GM10847 (cell line): ENCODE data around the gene RASEF.

Experiments
- POLR2A ChIP-seq: IDR thresholded peaks from 2 replicates; pipeline ENCODE4 v1.6.1; 2011; ENCODE audit not compliant: insufficient read length; ENCODE audit errors: extremely low read depth

The RASEF gene

DNA sequence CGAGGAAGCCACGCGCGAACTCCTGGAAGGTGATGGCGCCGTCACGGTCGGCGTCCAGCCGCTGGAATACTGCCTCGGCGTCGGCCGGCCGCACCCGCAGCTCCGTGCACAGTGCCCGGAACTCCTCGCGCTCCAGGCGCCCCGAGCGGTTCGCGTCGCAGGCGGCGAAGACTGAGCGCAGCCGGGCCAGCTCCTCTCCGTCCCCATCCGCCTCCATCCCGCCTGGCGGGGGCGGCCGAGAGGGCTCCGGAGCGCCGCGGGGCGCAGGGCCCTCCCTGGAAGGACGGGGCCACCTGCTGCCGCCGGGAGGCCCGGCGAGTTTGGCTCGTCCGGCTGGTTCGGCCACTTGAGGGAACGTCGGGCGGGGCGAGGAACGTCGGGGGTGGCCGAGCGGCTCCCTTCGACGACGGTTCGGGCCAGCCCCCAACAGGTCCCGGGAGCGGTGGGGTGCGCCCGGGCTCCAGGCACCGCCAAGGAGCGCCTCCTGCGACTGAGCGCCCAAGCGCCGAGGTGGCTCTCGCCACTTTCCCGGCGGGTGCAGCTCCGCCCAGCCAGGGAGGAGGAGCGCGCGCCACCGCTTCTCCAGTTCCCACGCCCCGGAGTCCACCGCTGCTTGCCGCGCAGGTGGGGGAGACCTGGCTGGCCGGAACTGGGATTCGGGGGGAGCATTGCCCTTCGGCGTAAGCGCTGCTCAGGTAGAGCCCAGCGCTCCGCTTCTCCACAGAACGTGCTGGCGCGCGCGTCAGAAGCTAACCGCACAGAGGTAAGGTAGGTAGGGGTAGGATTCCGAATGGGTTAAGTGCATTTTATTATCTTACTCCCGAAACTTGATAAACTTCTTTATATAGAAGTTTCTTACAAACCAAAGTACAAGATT is at the start of gene RASEF:
TSS of gene RASEF (minus strand) at position 492 of the 877 bp plus-strand sequence. CDS start at position 217, 275 bp downstream.
- TF ChIP-seq POLR2A, result no peak

DNA sequence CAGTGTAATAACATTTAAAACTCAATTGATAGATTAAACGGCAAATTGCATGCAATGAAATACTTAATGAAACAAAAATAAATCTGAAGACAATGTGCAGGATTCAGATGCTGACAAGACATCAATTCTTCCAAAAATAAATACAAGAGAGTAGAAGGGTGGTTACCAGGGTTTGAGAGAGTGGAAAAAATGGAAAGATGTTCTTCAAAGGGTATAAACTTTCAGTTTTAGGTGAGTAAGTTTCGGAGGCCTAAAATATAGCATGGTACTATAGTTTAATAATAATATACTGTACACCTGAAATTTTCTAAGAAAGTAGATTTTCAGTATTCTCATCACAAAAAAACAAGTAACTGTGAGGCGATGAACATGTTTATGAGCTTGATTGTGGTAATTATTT is 48.2 kb upstream of the RASEF start:
- TF ChIP-seq POLR2A, result no peak

DNA sequence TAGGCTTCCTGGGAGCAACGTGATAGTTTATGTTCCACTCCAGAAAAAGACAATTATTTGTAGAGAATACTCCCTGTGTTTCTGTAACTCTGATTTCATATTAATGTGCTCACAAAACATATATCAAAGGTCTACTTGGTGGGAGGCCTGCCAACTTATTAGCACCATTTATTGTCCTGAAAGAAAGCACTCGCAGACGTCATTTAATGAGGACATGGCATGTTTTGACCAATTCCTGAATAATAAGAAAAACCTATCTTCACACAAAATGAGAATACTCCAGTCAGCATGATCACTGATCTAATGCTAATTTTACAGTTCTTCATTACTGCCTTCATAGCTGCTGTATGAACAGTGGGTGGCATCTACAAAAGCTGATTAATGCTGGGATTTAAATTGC is 46.4 kb upstream of the RASEF start:
- no peak for TF ChIP-seq POLR2A

DNA sequence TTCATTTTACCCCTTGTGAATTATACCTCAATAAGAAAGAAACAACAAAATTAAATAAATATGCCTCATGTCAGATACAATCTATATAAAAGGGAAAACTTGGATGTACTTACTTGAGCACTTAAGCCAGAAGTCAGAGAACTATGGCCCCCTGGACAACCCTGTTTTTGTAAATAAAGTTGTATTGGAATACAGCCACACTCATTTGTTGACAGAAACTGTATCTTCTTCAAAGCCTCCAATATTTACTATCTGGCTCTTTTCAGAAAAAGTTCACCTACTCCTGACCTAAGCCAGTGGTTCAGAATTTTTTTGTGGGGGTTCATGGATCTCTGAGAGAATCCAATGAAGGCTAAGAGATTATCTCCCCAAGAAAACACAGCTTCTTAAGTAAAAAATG is 45.3 kb upstream of the RASEF start:
- no peak for TF ChIP-seq POLR2A

DNA sequence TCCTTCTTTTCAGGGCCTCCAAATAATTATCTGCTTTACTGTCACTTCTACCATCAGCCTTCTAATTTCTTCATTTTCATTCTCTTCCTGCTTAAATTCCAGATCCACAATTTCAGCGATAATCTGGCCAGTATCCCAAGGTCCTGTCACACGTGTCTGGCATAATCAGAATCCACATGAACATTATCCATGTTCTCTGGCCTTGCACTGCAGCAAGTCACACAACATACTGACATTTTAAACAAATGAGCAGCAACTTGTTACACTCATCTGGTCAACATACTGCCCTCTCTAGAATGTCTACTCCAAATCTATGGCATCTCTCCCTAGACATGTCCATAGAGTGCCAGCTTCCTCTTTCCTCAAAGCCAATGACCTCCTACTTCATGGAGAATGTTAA is 43.8 kb upstream of the RASEF start:
- TF ChIP-seq POLR2A, result no peak

DNA sequence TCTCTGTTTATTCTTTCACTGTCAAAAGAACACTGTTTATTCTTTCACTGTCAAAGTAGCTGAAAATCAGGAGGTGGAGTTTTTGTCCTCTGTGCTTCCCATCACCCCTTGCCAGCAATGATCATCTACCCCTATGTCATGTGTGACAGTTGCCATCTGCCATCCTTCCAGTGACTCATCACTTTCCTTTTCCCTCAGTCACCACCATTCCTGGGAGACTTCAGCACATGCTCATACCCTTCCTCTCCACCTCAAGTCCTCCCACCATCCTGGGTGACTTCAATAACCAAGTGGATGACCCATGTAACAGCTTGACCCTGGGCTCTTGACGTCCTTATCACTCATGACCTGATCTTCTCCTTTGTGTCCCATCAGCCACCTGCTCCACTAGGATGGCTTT is 43.3 kb upstream of the RASEF start:
- TF ChIP-seq POLR2A, result no peak

DNA sequence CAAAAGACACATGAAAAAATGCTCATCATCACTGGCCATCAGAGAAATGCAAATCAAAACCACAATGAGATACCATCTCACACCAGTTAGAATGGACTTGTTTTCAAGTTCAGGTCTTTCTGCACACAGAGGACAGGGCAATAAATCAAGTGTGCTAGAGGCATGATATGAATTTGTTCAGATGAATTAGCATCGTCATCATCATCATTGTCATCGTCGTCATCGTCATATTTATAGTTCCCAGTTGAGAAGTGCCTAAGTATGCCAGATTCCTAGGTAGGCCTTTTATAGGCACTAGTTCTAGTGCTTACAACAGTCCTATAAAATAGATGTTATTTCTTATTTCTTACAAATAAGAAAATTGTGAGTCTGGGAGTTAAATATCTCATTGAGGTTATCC is 34.7 kb upstream of the RASEF start:
- no peak for TF ChIP-seq POLR2A

DNA sequence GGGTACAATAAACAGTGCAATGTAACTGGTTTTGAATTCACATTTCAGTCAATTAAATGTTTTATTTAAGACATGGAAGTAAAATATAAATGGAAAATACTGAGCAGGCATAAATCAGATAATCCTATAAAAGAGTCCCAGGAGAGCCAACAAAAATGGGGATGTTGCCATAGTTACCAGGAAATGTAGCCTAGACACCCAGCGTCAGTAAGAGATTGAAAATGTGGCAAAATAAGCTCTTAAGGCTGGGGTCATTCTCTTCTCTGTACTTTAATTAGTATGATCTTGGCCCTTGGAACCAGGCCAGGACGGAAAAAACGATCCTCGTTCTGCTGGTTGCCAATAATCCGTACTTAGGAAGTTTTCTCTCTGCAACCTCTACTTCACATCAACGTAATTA is 18.9 kb upstream of the RASEF start:
- TF ChIP-seq POLR2A, result no peak

DNA sequence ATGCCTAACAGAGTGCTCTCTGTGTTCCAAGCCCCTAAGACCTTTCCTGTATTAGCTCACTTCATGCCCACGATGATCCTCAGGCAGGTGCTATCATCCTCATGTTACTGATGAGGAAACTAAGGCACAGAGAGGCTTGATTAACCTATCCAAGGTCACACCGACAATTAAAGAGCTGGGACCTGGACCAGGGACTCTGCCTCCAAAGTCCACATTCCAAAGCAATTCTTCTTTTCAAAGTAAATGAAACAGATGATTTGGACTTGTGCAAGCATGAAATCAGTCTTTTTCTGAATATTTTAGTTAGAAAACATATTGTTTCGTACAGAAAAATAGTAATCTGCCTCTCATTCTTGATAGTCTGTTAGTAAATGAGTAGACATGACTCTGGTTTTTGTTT is 18.1 kb upstream of the RASEF start:
- TF ChIP-seq POLR2A, result no peak

DNA sequence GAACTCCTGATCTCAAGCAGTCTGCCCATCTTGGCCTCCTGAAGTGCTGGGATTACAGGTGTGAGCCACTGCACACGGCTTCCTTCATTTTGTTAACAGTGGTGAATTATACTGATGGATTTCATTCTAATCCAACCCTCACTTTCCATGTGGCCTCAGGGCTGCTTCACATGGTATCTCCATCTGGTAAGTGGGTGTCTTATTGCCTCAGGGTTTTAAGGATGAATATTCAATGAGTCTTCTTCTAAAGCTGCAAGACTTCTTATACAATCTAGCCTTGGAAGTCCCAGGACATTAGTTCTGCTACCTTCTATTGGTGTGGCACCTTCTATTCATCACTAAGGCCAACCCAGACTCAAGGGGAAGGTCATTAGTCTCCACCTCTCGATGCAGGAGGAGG is 8.7 kb upstream of the RASEF start:
- no peak for TF ChIP-seq POLR2A

DNA sequence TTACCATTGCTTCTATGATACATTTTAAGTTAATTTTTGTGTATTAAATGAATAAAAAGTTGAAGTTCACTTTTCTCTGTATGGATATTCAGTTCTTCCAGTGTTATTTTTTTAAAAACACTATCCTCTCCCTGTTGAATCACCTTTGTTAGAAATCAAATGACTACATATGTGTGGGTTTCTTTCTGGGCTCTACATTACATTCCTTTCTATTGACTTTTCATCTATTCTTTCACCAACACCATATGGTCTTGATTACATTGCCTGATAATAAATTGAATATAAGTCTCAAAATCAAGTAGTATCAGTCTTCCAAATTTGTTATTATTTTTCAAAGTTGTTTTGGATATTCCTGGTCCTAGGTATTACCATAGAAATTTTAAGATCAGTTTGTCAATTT is 7.3 kb upstream of the RASEF start:
- no peak for TF ChIP-seq POLR2A

DNA sequence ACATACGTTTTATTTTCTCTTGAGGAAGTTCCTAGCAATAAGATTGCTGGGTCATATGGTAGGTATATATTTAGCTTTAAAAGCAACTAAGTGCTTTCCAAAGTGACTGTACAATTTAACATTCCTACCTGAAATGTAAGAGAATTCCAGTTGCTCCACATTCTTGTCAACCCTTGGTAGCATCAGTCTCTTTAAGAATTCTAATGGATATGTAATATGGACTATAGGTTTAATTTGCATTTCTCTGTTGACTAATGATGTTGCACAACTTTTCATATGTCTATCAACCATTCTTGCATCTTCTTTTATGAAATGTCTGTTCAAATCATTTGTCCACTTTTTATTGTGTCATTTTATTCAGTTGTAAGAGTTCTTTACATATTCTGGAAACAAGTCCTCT is 6.7 kb upstream of the RASEF start:
- TF ChIP-seq POLR2A, result no peak

DNA sequence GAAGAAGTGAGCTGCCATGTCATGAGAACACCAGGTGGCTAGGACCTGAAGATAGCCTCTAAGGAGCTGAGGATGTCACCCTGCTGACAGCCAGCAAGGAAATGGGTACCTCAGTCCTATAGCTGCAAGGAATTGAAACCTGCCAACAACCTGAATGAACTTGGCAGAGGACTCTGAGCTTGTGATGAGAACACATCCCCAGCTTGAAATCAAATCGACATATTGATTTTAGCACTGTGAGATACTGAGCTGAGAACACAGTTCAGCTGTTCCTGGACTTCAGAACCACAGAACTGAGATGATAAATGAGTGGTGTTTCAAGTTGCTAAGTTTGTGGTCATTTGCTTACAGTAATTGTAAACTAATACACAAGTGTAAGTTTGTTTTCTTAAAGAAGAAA is 5.5 kb upstream of the RASEF start:
- no peak for TF ChIP-seq POLR2A

DNA sequence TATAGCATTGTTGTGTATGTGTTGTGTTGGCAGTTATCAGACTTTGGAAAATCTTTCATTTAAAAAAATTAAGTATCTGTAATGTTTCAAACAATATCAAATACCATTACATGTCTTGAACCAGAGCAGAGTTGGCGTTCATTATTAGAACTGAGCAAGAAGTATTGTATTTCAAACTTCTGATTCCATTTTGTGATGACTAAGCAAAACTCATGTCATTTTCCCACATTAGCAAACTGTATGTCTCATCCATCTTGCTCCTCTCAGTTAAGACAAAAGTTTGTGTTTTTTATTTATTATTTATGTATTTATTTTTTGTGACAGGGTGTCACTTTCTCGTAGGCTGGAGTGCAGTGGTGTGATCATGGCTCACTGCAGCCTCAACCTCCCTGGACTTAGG is 4.6 kb upstream of the RASEF start:
- TF ChIP-seq POLR2A, result no peak

DNA sequence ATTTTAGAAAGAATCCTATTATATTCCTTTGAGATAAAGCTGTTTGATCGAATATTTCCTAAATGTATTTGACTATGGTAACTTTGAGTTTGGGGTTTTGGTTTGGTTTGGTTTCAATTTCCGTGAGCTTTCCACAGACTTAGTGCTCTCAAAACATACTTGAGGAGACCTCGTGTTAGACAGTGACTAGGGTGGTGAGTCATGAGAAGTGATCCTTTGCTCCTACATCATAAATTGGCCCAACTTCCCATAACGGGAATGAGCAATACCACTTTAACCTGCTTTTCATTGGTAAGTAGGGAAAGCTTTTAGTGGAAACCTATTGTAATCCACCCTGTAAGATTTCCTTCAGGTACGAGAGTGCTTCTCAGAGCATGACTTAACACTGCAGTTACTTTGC is 3.8 kb upstream of the RASEF start:
- no peak for TF ChIP-seq POLR2A

DNA sequence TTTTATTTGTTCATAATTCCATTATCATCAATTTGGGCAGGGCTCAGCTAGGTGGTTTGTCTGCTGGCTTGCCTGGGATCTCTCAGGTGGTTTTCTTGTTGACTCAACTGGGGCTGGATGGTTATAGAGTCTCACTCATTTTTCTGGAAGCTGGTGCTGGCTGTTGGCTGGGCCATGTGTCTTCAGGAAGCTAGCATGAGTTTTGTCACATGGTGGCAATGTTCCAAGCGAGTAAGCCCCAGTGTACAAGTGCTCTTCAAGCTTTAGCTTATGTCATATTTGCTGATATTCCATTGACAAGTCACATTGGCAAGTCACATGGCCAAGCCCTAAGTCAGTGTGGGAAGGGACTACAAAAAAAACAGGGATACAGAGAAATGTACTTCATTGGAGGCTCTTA is 2.3 kb upstream of the RASEF start:
- TF ChIP-seq POLR2A, result no peak

DNA sequence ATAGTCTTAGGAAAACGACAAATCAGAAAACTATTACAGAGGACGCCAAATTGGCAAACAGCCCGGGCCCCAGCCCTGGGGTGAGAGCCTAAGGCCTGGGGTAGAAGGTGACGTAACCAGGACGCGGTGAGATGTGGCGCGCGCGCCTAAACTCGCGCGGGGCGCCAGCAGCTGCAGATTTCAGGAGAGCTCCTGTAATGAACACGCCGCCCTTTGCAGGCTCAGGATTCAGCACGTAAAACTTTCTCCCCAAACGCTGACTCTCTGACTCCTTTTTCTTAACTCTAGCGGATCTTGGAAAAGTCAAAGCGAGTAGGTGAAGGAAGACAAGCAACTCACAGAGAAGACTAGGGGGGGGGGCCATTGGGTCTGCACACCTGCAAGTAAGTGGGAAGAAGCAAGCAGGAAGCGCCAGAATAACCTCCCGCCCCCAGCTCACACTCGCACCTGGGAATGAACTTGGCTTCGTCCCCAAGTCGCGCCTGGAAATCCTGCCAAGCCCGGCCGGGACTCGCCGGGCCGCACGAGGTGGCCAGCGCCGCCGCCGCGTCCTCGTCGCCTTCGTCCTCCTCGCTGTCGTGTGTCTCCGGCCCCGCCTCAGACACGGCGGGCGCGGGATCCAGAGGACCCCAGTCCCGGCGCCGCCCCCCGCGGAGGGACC is 822 bp downstream of the RASEF start:
- TF ChIP-seq POLR2A, result no peak

DNA sequence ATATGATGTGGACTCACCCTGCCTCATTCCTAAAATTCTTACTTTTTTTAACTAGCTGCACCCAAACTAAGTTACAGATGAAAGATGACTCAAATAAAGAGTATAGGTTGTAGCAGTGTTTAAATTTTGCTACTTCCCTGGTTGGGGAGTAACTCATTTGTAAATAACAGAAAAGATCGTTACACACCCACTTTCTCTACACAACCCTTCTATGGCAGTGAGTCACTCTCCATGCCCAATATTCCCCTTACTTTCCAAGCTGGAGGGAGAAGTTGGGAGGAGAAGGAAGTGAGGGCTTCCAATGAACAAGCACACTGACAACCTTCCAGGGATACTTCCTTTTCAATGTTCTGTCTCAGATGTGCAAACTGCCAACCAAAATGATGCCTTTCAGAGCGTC is 1.9 kb downstream of the RASEF start:
- TF ChIP-seq POLR2A, result no peak
